Measurements from ENCODE around the gene AVL9. TPM values are rescaled to one million over a fixed set of nuclear protein-coding genes. Genes with fewer than 3 reads are reported as not detected.

Gene AVL9
- total RNA-seq, 2 experiments from 2014 or later, result 56.9 to 59.9 TPM

DNA sequence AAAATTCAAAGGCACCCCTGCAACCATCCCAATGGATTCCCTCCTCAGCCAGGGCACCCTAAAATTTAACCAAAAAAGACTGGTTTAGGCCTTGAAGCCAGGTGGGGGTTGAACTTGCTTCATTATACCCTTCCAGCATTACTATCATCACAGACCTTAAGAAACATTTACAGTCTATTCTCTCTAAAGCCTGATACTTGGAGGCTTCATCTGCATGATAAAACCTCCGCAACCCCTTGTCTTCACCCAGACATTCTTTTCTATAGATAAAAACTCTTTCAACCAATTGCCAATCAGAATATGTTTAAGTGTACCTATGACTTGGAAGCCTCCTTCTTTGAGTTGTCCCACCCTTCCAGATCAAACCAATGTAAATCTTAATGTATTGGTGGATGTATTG lies 17.9 kb downstream of the AVL9 start:
- peaks cover 68% of the 10 kb centered on the region for H3K4me1 Mint-ChIP-seq
- peaks cover 4% of the 10 kb centered on the region for H3K9me3 Mint-ChIP-seq
- no peak overlapping the region for H3K4me3 Mint-ChIP-seq
- DNase-seq, result no peak
- peak overlapping the region; percentile 13 for H3K27ac Mint-ChIP-seq
- H3K27me3 Mint-ChIP-seq, result no peaks in the 10 kb centered on the region
- peaks cover 68% of the 10 kb centered on the region for H3K36me3 Mint-ChIP-seq

DNA sequence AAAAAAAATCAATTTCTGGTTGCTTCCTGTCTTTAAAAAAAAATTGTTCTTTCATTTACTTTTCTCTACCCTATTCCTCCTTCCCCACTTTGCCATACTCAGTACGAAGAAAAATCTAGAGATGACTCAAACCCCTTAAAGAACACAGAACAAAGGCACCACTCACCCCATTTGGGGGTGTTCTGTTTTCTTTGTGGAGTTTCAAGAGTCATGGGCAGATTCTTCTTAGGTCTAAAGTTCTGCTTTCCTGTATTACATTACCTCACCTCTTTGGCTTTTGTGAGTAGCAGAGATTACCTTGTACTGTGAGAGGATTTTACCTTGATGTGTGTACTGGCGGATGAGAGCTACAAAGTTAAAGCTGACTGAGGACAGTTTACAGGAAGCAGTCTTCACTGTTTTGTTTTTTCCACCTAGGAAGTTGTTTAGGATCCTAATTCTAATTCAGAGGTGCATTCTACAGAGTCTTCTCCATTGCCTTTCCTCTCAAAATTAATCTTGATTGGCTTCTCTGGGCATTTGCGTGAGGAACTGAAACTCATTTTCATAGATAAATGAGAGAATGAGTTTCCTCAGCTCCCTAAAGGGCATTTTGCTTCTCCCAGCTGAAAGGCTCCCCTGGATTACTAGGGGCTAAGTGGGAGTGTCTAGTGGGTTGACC lies 20.7 kb downstream of the AVL9 start:
- peak; percentile 32 for DNase-seq
- Mint-ChIP-seq H3K4me3 (no peak overlapping the region), H3K27ac (peak overlapping the region; percentile 77), H3K4me1 (peaks cover 63% of the 10 kb centered on the region), H3K27me3 (no peaks in the 10 kb centered on the region), H3K9me3 (peaks cover 13% of the 10 kb centered on the region), H3K36me3 (peaks cover 73% of the 10 kb centered on the region)

DNA sequence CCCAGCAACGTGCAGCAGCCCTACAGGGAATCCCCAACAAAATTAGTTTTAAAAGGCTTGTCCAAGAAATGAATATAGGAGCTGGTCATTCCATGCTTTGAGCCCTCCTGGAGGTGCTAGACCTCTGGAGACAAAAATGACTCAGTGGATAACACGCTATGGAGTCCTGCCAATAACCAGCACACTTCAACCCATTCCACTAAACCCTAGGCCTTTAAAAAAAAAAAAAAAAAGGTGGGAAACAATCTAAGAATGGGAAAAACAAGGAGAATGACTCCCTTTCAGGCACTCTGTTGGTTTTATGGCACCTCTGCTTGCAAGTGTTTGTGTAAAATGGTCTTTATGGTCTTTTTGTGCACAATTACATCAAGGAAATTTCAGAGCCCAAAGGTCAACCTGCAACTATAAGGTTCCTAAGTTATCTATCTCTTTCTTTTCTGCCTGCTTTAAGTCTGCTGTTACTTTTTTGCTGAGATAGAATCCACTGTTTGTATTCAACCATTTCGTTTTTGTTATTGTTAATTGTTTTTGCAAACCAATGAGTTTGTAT lies 21.3 kb downstream of the AVL9 start:
- no peak overlapping the region for H3K4me3 Mint-ChIP-seq
- no peaks in the 10 kb centered on the region for H3K27me3 Mint-ChIP-seq
- peaks cover 73% of the 10 kb centered on the region for H3K36me3 Mint-ChIP-seq
- H3K4me1 Mint-ChIP-seq, result peaks cover 61% of the 10 kb centered on the region
- DNase-seq, result no peak
- H3K27ac Mint-ChIP-seq, result peak overlapping the region; percentile 77
- H3K9me3 Mint-ChIP-seq, result peaks cover 17% of the 10 kb centered on the region

DNA sequence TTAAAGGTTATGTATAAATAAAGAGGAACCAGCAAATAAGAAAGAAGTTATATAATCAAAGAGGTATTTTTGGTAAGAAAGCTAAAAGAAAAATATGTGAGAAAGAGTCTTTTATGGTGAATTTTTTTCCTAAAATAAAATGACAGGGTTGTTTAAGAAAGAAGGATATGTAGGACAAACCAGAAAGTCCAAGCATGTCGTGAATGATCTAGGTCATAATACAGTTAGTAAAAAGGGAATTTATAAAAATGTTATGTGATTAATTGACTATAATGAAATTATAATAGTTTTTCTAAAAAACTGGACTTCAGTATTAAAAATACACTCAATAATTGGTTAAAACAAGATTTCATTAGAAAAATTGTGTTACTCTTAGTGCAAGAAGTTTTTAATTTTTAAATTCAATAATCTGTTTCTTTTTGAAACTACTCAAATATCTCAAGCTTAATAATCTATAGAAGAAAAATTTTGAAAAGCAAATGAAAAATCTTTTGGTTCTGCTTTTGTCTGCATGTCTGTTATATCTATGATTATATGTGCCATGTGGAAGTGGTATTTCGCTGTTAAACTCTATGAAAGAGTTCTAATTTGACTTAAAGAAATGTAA lies 23.3 kb downstream of the AVL9 start:
- peaks cover 17% of the 10 kb centered on the region for H3K9me3 Mint-ChIP-seq
- no peaks in the 10 kb centered on the region for H3K27me3 Mint-ChIP-seq
- H3K27ac Mint-ChIP-seq, result no peak overlapping the region
- H3K4me1 Mint-ChIP-seq, result peaks cover 47% of the 10 kb centered on the region
- no peak overlapping the region for H3K4me3 Mint-ChIP-seq
- DNase-seq, result no peak
- H3K36me3 Mint-ChIP-seq, result peaks cover 72% of the 10 kb centered on the region

DNA sequence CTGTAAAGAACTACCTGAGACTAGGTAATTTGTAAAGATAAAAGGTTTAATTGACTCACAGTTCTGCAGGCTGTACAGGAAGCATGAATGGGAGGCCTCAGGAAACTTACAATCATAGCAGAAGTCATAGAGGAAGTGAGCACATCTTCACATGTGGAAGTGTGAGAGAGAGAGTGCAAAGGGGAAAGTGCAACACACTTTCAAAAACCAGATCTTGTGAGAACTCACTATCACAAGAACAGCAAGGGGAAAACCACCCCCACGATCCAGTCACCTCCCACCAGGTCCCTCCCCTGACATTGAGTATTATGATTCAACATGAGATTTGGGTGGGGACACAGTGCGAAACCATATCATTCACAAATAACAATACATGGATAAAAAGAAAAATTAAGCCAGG lies 24.5 kb downstream of the AVL9 start:
- no peak for DNase-seq
- Mint-ChIP-seq H3K4me1 (peaks cover 40% of the 10 kb centered on the region), H3K27me3 (no peaks in the 10 kb centered on the region), H3K27ac (peak overlapping the region; percentile 72), H3K9me3 (peaks cover 17% of the 10 kb centered on the region), H3K4me3 (no peak overlapping the region), H3K36me3 (peaks cover 63% of the 10 kb centered on the region)

DNA sequence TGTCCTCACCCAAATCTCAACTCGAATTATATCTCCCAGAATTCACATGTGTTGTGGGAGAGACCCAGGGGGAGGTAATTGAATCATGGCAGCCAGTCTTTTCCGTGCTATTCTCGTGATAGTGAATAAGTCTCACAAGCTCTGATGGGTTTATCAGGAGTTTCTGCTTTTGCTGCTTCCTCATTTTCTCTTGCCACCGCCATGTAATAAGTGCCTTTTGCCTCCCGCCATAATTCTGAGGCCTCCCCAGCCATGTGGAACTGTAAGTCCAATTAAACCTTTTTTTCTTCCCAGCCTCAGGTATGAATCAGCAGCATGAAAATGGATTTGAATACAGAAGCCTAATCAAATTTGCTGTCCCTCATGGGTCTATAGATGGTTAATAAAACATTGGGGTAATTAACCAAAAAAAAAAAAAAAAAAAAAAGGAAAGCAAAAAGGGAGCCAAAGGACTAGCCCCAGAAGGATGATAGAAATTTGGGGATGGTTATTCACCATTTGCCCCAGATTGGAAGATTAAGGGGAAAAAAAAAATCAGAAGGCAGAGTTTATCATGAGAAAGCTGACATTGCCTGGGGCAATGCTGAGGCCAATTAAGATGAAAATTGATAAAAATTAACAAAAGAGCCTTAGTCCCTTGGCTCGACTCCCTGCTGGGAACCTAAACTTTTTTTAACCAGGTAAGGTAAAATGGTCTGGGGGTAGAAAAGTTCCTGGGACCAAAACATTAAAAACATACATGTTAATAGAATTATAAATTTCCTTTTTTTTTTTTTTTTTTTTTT lies 27.6 kb downstream of the AVL9 start:
- Mint-ChIP-seq H3K36me3 (peaks cover 45% of the 10 kb centered on the region), H3K4me3 (no peak overlapping the region), H3K4me1 (peaks cover 25% of the 10 kb centered on the region), H3K27me3 (no peaks in the 10 kb centered on the region), H3K9me3 (peaks cover 14% of the 10 kb centered on the region), H3K27ac (no peak overlapping the region)
- no peak for DNase-seq

DNA sequence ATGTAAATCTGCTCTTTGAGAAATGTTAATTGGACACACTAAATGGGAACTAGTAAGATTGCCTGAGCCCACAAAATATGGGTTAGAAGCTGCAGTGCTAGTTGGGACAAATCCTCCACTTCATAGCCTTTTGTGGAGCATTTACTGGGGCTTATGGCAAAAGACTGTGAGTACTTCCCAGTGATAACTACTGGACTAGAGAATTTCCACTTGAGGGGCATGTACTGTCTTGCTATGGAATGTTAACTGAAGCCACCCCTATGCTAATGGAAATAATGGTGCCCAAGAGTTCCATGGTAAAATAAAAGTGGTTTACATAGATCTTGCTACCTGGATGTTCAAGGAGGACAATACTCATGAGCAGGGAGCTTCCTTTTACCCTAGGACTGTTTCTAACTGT lies 29.3 kb downstream of the AVL9 start:
- H3K4me1 Mint-ChIP-seq, result peaks cover 28% of the 10 kb centered on the region
- no peaks in the 10 kb centered on the region for H3K27me3 Mint-ChIP-seq

DNA sequence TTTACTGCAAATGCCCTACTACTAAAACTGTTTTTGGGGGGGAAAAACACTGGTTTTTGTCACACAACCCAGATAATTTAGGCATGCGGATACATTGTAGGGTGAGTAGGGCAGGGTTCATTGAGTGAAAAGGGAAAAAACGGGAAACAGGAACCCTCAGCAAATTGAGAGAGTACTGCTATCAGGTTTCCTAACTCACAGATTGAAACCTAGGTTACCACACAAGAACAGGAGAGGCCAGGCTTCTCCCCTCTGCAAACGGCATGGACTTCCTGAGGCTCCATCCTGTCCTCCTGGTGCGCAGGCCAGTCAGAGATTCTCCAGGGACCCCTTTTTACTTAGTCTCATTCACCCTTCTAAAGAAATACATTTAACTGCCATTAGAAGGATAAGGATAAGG lies 30.6 kb downstream of the AVL9 start:
- H3K27ac Mint-ChIP-seq, result peak overlapping the region; percentile 16
- H3K9me3 Mint-ChIP-seq, result peaks cover 6% of the 10 kb centered on the region
- H3K4me1 Mint-ChIP-seq, result peaks cover 25% of the 10 kb centered on the region
- DNase-seq, result no peak
- no peaks in the 10 kb centered on the region for H3K27me3 Mint-ChIP-seq
- peaks cover 29% of the 10 kb centered on the region for H3K36me3 Mint-ChIP-seq
- no peak overlapping the region for H3K4me3 Mint-ChIP-seq

More for the DNA sequence above, 29.3 kb downstream of the AVL9 start:
- Mint-ChIP-seq H3K4me3 (no peak overlapping the region), H3K9me3 (peaks cover 13% of the 10 kb centered on the region), H3K36me3 (peaks cover 41% of the 10 kb centered on the region), H3K27ac (no peak overlapping the region)
- no peak for DNase-seq

DNA sequence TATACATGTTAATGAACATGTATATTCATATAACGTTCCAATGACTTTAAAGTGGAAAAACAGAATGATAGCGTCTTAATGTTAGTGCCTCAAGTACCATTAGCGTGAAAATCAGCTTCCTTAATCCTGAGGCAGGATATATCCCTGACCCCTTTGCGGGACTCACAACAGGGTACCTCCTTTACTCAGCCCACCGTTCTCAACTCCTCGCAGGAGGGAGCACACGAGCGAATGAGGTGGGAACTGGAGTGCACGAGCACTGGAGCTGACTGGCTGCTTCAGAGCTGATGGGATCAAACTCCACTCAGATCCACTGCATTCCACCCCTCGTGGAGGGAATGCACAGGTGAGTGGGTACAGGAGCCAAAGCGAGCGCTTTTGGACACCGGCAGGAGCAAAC lies 36.1 kb downstream of the AVL9 start:
- H3K9me3 Mint-ChIP-seq, result no peaks in the 10 kb centered on the region
- no peaks in the 10 kb centered on the region for H3K27me3 Mint-ChIP-seq
- H3K4me3 Mint-ChIP-seq, result no peak overlapping the region
- H3K4me1 Mint-ChIP-seq, result peaks cover 29% of the 10 kb centered on the region
- no peak overlapping the region for H3K27ac Mint-ChIP-seq
- H3K36me3 Mint-ChIP-seq, result peaks cover 39% of the 10 kb centered on the region
- no peak for DNase-seq

DNA sequence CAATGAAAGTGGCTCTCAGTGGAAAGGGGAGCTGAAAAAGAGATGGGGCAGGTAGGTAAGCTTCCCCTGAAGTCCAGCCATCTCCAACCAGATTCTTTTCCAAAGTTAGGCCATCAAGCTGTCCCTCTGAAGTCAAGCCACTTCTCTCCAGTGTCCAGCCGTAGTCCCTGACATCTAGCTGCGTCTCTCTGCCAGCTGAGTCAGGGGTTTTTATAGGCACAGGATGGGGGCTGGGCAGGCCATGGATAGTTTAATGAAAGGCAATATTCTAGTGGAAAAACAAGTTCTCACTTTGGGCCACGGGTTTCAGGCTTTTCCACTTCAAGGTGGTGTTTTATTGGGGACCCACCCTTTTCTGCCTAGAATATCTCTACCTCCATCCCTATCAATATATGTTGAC lies 36.8 kb downstream of the AVL9 start:
- no peak overlapping the region for H3K27ac Mint-ChIP-seq
- no peaks in the 10 kb centered on the region for H3K27me3 Mint-ChIP-seq

DNA sequence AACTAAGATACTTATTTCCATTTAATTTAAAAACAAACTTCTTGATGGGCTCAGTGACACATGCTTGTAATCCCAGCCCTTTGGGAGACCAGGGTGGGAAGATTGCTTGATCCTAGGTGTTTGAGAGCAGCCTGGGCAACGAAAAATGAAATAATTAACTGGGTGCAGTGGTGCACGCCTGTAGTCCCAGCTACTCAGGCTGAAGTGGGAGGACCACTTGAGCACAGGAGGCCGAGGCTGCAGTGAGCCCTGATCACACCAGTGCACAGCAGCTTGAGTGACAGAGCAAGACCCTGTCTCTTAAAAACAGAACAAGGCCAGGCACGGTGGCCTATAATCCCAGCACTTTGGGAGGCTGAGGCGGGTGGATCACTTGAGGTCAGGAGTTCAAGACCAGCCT lies 37.4 kb downstream of the AVL9 start:
- H3K27ac Mint-ChIP-seq, result no peak overlapping the region
- H3K9me3 Mint-ChIP-seq, result no peaks in the 10 kb centered on the region
- no peak for DNase-seq
- no peak overlapping the region for H3K4me3 Mint-ChIP-seq
- peaks cover 38% of the 10 kb centered on the region for H3K36me3 Mint-ChIP-seq
- H3K4me1 Mint-ChIP-seq, result peaks cover 31% of the 10 kb centered on the region
- no peaks in the 10 kb centered on the region for H3K27me3 Mint-ChIP-seq

More for the DNA sequence above, 36.8 kb downstream of the AVL9 start:
- H3K4me1 Mint-ChIP-seq, result peaks cover 32% of the 10 kb centered on the region
- DNase-seq, result no peak
- no peak overlapping the region for H3K4me3 Mint-ChIP-seq
- H3K36me3 Mint-ChIP-seq, result peaks cover 41% of the 10 kb centered on the region
- H3K9me3 Mint-ChIP-seq, result no peaks in the 10 kb centered on the region

DNA sequence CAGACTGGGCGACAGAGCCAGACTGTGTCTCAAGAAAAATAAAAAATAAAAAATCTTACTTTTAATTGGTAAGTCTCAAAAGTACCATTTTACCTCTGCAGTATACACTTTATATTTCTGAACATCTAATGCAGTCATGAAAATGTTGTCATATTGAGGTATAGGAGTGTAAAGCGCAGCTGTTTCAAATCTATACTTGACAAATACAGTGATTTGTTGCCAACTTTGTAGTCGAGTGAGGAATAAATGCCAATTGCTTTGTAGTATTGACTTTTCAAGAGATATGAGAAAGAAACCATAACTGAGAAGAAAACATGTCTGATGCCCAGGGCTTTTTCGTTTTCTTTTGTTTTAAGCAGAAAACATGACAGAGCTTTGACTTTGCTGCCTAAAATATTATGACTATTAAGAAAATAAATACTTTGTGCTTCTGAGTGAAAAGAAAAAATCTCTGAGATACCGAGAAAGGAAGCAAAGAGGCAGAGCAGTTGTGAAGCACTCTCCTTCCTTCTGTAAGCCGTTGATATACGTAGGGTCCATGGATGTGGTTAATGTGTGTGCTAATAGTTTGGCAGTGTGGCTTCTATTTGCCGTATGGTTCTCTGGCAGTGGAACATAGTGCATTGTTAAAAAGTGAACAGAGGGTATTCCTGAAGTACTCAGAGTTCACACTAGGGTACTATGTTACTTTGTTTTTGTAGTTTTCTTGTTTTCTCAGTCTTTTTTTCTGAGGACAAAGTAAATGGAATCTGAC lies 38.2 kb downstream of the AVL9 start:
- DNase-seq, result no peak

DNA sequence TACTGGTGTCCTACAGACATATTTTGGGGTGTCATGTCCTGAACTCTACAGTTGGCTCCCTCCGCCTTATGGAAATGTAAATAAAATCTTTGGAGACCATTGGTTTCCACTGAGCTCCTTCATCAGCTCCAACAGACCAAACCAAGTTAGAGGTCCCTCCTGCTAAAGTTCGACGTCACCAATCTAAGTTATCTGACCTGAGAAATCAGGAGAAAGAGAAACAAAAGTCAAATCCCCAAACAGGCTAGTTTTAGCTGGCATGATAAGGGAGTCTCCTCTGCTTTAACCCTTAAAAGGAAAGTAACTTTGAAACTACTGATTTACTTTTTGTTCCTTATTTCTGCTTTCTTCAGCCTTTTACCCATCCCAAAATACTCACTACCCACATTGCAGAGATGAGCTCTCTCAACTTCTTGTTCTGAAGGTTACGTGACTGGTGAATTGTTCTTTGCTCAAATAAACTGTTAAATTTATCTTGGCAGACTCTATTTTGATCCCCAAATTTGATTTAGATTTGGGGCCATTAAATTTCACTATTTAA lies 39.9 kb downstream of the AVL9 start:
- Mint-ChIP-seq H3K27me3 (no peaks in the 10 kb centered on the region), H3K4me3 (no peak overlapping the region), H3K4me1 (peaks cover 34% of the 10 kb centered on the region), H3K9me3 (no peaks in the 10 kb centered on the region), H3K27ac (no peak overlapping the region), H3K36me3 (peaks cover 36% of the 10 kb centered on the region)
- DNase-seq, result no peak

More for the DNA sequence above, 38.2 kb downstream of the AVL9 start:
- no peaks in the 10 kb centered on the region for H3K9me3 Mint-ChIP-seq
- H3K36me3 Mint-ChIP-seq, result peaks cover 32% of the 10 kb centered on the region
- peaks cover 26% of the 10 kb centered on the region for H3K4me1 Mint-ChIP-seq
- H3K4me3 Mint-ChIP-seq, result no peak overlapping the region
- no peak overlapping the region for H3K27ac Mint-ChIP-seq
- H3K27me3 Mint-ChIP-seq, result no peaks in the 10 kb centered on the region

DNA sequence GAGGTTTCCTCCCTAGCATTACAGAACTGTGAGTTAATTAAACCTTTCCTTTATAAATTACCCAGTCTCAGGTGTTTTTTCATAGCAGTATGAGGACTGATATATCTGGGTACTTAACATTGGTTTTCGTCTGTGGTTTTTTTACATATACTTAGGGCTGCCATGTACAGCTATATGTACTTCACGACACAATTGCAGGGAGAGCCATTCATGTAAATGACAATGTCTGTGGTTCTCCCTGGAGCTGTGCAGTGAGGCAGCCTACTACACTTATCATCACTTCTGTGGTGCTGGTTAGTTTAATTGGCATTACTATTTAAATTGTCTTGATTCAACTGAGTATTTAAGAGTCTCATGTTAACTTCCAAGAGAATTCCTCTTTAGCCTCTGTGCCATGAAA lies 40.7 kb downstream of the AVL9 start:
- H3K9me3 Mint-ChIP-seq, result no peaks in the 10 kb centered on the region
- no peaks in the 10 kb centered on the region for H3K27me3 Mint-ChIP-seq
- no peak overlapping the region for H3K27ac Mint-ChIP-seq
- peaks cover 34% of the 10 kb centered on the region for H3K4me1 Mint-ChIP-seq
- no peak for DNase-seq
- H3K36me3 Mint-ChIP-seq, result peaks cover 35% of the 10 kb centered on the region
- H3K4me3 Mint-ChIP-seq, result no peak overlapping the region
